Endothelial cell of umbilical vein (primary cell): Measurements from ENCODE around the gene PRELID3B.

ENCODE experiments used
- CTCF ChIP-seq, 2 donors: IDR thresholded peaks; 1 replicate in 1 of 2; 2 replicates in 1 of 2; pipeline ENCODE4 v1.5.1; 2011; ENCODE audit warnings: low read length in 2 of 2, mild to moderate bottlenecking in 2 of 2, moderate library complexity in 2 of 2, control low read depth in 1 of 2, inconsistent platforms in 1 of 2, low read depth in 1 of 2; ENCODE audit not compliant: insufficient read depth in 1 of 2; ENCODE audit errors: extremely low read depth in 1 of 2
- EZH2 ChIP-seq: IDR thresholded peaks from 2 replicates; pipeline ENCODE4 v1.6.1; 2012; ENCODE audit warnings: borderline replicate concordance, low read depth, mild to moderate bottlenecking, moderate library complexity, low read length, inconsistent platforms; ENCODE audit not compliant: severe bottlenecking
- GATA2 ChIP-seq: IDR thresholded peaks from 2 replicates; pipeline ENCODE4 v1.7.0; 2011; ENCODE audit warnings: low read depth, mild to moderate bottlenecking, moderate library complexity, mixed read lengths, low read length; ENCODE audit not compliant: insufficient read length, insufficient read depth
- POLR2A ChIP-seq: IDR thresholded peaks from 2 replicates; pipeline ENCODE4 v1.6.1; 2012; ENCODE audit warnings: low read depth, mild to moderate bottlenecking, control low read depth, low read length
- POLR2AphosphoS5 ChIP-seq: IDR thresholded peaks from 2 replicates; pipeline ENCODE4 v1.6.1; 2012; ENCODE audit warnings: low read depth, mild to moderate bottlenecking, control low read depth, low read length, moderate library complexity; ENCODE audit not compliant: insufficient read depth
- TF ChIP-seq, protein P1 (sequence below): IDR thresholded peaks from 2 replicates; pipeline ENCODE4 v1.6.1; 2011; ENCODE audit not compliant: insufficient read depth, insufficient read length

DNA sequence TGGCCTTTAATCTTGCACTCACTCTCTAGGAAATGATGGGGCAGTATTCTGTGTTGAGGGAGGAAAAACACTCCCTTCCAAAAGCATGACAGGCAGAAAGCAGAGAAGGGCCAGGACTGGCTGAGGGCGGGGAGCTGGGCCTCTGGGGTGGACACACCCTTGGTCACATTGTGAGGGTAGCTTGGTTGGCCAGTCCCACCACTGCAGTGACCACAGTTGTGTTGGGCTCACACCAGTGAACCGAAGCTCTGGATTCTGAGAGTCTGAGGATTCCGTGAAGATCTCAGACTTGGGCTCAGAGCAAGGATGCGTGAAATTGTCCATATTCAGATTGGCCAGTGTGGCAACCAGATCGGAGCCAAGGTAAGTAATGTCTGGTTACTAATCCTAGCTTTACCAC is 23.4 kb downstream of the PRELID3B start, which contains the start of gene TUBB1:
- TF ChIP-seq EZH2 (no peak), POLR2AphosphoS5 (no peak), CTCF (IDR thresholded peaks at IDR 0.05; ENCODE audit: extremely low read depth in 1 of 2, insufficient read depth in 1 of 2, low read depth in 1 of 2, low read length in 2 of 2) (no peak), POLR2A (no peak), GATA2 (no peak)
- TF ChIP-seq, protein P1, sequence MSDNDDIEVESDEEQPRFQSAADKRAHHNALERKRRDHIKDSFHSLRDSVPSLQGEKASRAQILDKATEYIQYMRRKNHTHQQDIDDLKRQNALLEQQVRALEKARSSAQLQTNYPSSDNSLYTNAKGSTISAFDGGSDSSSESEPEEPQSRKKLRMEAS: no peak
